ENCODE data around the gene POLR1A.

Gene POLR1A

GRCh38 chr2:86023366-86023712 lies 82.3 kb downstream of the POLR1A start:
- no peak for DNase-seq (ENCODE audit: low read depth, low spot score)

GRCh38 chr2:86022661-86023365 lies 82.9 kb downstream of the POLR1A start:
- no peak for DNase-seq (ENCODE audit: low read depth, low spot score)

- DNase-seq (ENCODE audit: low read depth, low spot score): no peak
These were observed 84.0 kb downstream of the POLR1A start for GRCh38 chr2:86021396-86022378.

DNA sequence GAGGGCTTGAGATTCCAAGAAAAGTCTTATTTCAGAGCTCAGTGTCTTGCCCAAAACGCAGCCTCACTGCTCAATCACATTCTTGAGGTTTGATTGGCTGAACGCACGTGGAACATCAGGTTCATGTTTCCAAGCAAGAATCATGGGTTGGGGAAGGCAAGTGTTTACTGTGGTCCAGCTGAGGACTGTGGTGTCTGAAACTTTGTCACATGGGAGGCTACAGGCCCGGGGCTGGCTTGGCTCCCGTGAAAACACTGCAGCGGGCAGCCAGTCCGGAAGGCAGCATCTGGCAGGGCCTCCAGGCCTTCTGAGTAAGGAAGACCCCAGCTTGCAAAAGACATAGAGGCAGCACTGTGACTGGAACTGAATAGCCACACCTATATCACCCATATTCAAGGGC lies 84.7 kb downstream of the POLR1A start:
- no peak for DNase-seq (ENCODE audit: low read depth, low spot score)

DNA sequence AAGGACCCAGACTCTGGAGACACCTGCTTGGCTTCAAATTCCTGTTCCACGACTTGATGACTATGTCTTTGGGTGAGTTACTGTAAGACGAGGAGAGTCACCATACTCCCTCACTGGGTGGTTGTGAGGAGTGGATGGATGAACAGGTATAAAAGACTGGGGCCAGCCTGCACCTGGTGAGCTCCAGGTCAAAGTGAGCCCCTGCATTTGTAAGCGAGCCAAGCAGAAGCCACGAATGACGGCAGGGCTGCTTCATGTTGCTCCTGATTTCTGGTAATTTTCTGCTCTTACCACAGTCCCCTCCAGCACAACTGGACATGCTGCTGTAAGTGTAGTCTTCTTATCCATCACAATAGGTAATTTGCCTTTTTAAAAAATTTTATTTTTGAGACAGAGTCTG lies 86.6 kb downstream of the POLR1A start:
- DNase-seq (ENCODE audit: low read depth, low spot score): no peak

DNA sequence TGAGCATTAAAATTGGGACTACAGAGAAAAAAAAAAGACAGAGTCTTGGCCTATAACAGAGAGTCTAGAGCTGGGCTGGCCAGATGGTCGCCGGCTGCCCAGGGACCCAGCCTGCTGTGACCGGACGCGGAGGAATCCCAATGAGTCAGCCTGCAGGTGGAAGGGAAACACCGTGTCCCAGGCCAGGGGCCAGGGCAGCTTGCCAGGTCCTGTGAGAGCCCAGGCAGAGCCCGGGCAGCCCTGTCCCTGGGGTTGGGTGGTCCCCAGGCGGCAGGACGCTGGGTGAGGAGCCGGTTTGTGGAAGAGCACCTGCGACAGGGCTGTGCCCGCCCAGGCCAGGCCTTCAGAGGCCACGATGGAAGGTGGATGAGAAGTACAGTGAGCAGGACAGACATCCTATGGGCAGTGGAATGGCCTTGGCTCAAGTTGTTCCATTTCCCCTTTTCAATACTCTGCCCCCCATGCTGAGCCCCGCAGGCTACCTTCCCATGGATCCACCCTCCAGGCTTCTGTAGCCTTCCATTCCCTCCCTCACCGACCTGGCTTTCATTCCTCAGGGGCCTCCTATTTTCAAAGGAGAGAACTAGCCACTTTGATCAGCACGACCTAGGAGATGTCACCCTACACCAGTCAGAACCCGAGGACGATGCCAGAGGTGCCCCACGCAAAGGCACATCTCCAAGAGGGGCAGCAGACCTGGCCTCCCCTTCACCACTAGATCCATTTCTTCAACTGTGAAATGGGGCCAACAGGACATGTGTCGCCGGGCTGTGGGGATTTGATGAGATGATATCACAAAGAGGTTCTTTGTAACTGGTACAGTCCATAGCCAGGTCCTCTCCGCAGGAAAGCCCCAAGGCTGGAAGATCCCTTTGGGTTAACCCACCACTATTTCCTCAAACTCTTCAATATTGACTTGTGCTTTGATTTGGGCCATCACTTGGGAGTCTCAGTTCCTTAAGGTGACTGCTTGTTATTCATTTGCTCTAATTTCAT lies 87.5 kb downstream of the POLR1A start:
- no peak for DNase-seq (ENCODE audit: low read depth, low spot score)

- no peak for DNase-seq (ENCODE audit: low read depth, low spot score)
These were observed 89.1 kb downstream of the POLR1A start for GRCh38 chr2:86016581-86016980.

GRCh38 chr2:86015699-86016098 lies 90.0 kb downstream of the POLR1A start:
- no peak for DNase-seq (ENCODE audit: low read depth, low spot score)

DNA sequence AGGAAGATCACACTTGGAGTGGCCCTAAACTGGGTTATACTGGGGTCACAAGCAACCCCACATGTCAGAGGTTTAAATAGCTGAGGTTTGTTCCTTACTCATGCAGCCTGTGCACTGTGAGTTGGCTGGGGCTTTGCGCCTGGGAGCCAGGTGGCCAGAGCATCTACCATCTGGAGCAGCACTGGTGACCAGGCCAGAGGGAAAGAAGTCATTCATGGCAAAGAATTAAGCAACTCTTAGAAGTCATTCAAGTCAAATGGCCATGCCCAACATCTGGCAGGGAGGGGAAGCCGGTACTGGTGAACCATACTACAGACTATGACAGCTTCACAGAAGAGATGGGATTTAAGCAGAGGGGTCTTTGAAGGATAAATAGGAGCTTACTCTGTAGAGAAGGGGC lies 90.7 kb downstream of the POLR1A start:
- DNase-seq (ENCODE audit: low read depth, low spot score): no peak

- no peak for DNase-seq (ENCODE audit: low read depth, low spot score)
These were observed 91.2 kb downstream of the POLR1A start for GRCh38 chr2:86014493-86014892.

DNA sequence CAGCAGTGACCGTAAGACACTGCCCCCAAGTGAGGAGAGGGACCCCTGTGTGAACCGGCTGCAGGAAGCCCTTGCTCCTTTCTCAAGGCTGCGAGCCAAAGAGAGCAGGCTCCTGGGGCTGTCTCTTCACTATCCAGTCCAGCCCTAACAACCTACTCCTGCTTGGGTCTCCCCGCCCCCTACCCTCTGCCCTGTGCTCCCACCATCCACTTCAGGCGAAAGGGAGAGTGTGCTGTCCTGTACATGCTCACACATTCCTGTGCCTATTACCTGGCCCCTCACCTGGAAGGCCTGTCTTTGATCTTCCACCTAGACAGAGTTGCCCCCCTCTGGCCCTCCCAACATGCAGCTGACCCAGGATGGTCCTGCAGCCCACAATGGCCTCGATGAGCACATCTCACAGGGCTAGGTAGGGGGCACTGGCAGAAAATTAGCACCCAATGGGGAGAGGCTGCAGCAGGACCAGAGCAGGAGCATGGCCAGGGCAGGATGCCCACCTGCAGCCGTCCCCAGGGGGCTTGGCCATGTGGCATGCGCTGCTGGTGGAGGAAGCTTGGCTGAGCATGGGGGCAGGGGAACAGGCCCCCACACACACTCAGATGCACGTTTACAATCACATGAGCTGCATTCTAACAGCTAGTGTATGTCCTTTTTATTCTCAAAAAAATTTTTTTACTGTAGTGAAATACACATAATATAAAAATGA lies 93.5 kb downstream of the POLR1A start:
- no peak for DNase-seq (ENCODE audit: low read depth, low spot score)

- no peak for DNase-seq (ENCODE audit: low read depth, low spot score)
These were observed 94.2 kb downstream of the POLR1A start for GRCh38 chr2:86011449-86011941.

- no peak for DNase-seq (ENCODE audit: low read depth, low spot score)
These were observed 95.6 kb downstream of the POLR1A start for GRCh38 chr2:86010083-86010482.

DNA sequence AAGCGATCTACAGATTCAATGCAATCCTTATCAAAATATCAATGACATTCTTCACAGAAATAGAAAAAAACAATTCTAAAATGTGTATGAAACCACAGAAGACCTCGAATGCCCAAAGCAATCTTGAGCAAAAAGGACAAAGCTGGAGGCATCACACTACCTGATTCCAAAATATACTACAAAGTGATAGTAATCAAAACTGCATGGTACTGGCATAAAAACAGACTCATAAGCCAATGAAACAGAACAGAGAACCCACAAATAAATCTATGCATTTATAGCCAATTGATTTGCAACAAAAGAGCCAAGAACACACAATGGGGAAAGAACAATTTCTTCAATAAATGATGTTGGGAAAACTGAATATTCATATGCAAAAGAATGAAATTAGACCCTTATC lies 99.2 kb downstream of the POLR1A start:
- no peak for DNase-seq (ENCODE audit: low read depth, low spot score)

DNA sequence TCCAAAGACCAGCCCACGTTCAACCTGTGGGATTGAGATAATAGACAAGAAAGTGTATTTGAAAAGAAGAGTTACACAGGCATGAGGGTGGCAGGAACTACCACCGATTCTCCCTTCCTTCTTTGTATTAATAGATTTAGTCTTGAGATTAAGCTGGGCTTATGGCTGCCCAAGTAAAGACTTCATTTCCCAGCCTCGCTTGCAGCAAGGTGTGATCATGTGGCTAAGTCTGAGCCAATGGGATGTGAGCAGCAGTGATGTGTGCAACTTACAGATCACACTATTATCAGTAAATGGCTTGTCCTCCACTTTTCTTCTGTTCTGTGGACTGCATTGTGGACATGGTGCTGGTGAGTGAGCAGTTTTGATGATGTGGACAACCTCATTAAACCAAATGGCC lies 101.7 kb downstream of the POLR1A start:
- no peak for DNase-seq (ENCODE audit: low read depth, low spot score)

- DNase-seq (ENCODE audit: low read depth, low spot score): no peak
These were observed 102.6 kb downstream of the POLR1A start for GRCh38 chr2:86003104-86003503.

DNA sequence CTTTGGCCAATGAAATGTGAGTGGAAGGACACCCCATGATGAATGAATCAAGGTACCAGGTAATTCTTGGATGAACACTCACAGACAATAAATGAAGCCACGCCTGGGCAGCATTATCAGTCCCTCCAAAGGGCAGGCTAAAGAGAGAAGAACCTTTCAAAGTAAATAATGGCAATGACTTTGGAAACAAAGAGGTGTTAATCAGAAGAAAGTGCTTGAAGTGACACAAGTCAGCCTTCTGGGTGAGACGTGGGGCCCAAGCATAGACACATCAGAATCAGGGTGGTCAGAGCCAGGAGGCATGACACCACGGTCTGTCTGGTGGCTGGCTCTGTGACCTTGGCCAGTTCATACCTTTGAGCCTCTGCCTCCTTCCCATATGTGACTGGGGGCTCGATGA lies 103.3 kb downstream of the POLR1A start:
- DNase-seq (ENCODE audit: low read depth, low spot score): no peak

DNA sequence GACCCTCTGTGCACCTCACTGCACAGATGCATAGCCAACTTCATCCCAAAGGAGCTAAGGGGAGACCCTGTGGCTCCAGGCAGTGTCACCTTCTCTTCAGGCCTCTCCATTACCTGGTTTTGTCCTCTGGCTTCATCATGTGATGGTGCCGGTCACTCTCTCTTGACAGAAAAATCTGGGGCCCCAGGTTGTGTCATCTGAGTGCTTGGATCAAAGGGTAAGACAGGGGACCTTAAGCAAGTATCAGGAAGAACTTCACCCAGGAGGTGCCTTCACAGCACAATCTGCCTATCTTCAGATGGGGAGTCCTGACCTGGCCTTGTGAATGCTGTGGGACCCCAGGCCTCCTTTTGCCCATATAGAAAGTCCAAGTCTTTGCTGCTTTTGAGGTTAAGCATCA lies 104.4 kb downstream of the POLR1A start:
- DNase-seq (ENCODE audit: low read depth, low spot score): no peak

- no peak for DNase-seq (ENCODE audit: low read depth, low spot score)
These were observed 104.8 kb downstream of the POLR1A start for GRCh38 chr2:86000938-86001312.

DNA sequence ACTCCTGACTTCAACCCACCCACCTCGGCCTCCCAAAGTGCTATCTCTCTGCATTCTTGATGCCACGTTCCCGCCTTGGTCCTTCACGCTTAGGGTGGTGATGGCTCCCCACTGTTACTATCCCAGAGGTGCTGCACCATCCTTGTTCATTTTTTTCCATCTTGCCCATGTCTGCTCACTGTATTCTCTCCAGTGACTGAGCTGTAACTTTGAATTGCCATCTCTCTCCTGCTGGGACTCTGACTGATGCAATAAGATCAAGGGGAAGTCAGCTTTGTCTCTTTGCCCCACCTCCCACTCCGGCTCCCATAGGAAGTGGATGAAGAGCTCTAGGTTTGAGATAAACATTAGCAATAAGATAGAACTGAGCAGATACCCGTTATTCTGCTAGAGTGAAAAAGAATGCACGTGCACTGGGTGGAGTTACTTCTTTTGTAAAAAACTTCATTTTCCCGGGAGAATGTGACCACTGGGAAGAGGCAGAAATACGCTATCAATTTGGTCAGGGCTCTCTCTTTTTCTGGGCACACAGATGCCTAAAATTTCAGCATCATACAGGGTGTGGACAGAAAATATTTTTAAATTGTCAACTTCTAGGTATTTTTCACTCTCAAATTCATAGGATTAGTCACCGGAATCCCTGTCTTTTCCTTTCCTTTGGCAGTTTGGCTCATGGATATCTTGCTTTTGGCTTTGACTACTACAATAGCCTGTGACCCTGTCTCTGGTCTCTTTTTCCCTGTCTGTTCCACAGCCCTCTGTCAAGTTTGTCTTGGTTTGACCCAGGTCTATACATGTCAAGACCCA lies 105.4 kb downstream of the POLR1A start:
- no peak for DNase-seq (ENCODE audit: low read depth, low spot score)

All from activated CD4-positive, CD25-positive, alpha-beta regulatory T cell treated with anti-CD3 and anti-CD28 coated beads, Interleukin-2, amount 50 U/mL, for 16 hours (primary cell).